Head of caudate nucleus (tissue), 42 donors: ENCODE results near the gene ROCK1.
"Not testable (repeated sequence)": the region's sequence is repeated elsewhere in the genome, so short reads cannot be mapped to it uniquely, and the experiment has no call there.

ENCODE experiments used
- DNase-seq, 42 donors: peaks; one replicate each; pipeline versions ENCODE4 v3.0.0 to v3.0.0-alpha.2; 2020 to 2021; ENCODE audit warnings: mixed read lengths in 7 of 42
- intact Hi-C: fragments of 100-400 bp; cut with DNase I; formaldehyde crosslinking; loops from one replicate; pipeline ENCODE4 v1.15.0; 2022

ROCK1 gene

GRCh38 chr18:21069468-21069867 lies 42.1 kb downstream of the ROCK1 start:
- no peak for DNase-seq
- intact Hi-C loops, result no loop called here

- intact Hi-C loops, result no loop called here
- DNase-seq, result no peak
Observed at GRCh38 chr18:21064347-21064746, 47.3 kb downstream of the ROCK1 start.

DNA sequence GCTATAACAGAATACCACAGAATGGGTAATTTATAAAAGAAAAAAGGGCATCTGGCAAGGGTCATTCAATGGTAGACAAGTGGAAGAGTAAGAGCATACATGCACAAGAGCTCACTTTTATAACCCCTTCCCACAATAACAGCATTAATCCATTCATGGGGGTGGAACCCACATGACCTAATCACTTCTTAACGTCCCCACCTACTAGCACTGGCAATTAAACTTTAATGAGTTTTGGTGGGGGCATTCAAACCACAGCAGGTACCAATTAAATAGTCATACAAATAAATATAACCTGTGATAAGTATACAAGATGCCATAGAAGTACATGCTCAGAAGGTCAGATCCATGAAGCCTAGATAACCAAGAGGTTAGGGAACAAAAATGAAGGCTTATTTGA lies 48.6 kb downstream of the ROCK1 start:
- intact Hi-C loops, result no loop called here
- DNase-seq, result no peak

DNA sequence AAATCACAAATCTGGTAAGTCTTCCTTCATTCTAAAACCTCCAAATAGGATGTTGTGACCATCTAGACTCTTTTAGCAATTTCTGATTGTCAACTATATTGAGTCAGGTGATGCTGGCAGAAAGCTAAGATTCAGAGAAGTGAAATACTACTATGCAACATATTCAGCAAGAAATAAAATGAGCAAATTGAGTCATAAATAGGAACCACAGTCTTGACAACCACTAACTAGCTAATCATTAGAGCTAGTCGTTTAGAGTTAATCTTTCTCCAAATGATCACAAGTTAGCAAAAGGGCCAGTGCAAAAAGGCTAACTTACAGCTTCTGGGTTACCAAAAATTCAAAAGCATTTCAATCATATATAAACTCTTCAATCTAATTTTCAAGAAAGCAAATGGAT lies 54.5 kb downstream of the ROCK1 start:
- intact Hi-C loops, result no loop called here
- DNase-seq, result no peak

DNA sequence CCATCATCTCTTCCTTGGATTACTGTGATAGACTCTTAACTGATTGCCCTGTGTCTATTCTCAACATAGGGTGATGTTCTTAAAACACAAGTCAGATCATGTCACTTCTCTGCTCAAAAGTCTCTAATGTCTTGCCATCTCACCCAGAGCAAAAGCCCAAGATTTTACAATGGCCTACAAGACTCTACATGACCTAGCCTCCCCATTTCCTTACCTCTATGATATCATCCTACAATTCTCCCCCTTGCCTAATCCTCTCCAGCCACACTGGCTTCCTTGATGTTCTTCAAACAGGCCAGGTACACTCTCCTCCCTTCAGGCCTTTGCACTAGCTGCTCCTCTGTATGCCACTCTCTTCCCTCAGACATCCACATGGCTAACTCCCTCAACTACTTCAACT lies 55.1 kb downstream of the ROCK1 start:
- intact Hi-C loops, result no loop called here
- DNase-seq, result no peak

DNA sequence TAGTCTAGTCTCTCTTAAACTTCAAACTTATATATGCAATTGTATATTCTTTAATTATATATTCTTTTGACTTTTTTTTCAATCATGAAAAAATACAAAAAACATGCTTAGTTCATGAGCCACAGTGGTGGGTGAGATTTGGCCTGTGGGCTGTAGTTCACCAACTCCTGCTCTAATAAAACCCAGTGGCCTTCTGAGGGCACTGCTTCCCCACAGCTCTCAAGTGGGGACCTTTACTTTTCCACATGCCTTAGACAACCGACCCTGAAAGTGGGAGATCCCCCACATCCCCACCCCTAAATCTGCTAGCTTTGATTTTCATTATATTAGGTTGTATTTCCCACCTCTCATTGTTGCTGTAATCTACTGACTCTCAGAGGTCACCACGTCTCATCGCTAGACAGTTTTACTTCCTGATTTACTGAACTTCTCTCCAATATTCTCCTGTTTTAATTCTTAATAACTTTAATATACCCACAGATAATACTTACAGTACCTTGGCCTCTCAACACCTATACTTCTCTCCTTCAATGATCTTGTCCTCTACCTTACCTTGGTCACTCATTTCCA lies 57.3 kb downstream of the ROCK1 start:
- DNase-seq, result no peak
- intact Hi-C loops, result no loop called here

DNA sequence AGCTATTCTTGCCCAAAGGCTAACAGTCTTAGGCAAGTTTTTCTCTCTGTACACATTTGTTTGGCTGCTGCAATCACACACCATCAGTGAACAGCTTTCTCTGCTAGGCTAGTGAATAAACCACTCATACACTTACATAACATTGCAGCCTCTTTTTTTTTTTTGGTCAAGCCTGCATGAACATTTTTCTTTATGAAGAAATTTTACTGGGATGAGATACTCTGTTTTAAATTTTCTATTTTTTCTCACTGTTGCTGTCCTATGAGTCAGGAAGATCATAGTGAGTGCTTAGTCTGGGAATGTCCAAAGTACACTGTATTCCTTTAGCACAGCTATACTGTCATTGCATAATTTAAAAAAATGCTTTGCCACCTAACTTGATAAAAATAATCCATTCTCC lies 58.5 kb downstream of the ROCK1 start:
- DNase-seq, result peak in 1 of 42 donors; percentile 11
- intact Hi-C loops, result no loop called here

- intact Hi-C loops, result no loop called here
- no peak for DNase-seq
Observed at GRCh38 chr18:21052385-21052784, 59.2 kb downstream of the ROCK1 start.

DNA sequence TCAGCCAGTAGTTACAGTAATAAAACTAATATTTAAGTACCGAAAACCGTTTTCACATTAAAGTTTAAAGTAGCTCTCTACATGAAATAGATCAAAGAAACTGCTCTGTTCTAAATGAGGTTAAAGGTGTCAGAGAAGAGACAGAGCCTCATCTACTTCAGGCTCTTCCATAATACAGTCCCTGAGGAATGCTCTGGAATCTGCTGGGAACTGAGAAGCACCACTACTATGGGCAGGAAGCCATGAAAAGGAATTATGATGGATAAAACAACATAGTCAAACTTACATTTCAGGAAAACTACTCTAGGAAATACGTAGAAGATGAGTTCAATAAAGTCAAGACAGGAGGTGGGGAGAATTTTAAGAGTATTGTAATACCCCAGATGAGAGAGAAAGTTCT lies 60.0 kb downstream of the ROCK1 start:
- intact Hi-C loops, result no loop called here
- no peak for DNase-seq

- DNase-seq, result no peak
- intact Hi-C loops, result no loop called here
Observed at GRCh38 chr18:21049306-21049705, 62.3 kb downstream of the ROCK1 start.

DNA sequence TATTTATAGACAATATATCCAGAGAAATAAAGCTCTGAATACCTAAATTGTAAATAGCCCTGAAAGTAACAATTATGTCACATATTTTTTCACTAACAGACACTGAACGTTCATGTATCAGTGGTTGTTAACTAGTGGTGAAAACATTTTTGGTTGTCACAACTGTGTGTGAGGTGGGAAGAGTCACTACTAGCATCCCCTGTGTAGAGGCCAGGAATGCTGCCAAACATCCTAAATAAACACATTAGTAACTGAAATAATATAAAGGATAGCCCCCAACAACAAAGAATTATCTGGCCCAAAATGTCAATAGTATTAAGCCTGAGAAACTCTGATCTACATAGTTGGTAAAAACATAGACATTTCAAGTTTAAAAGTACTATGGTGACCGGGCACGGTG lies 64.5 kb downstream of the ROCK1 start:
- intact Hi-C loops, result no loop called here

GRCh38 chr18:21040466-21040865 lies 71.1 kb downstream of the ROCK1 start:
- intact Hi-C loops, result no loop called here
- DNase-seq, result no peak

More for the DNA sequence above, 64.5 kb downstream of the ROCK1 start:
- no peak for DNase-seq

DNA sequence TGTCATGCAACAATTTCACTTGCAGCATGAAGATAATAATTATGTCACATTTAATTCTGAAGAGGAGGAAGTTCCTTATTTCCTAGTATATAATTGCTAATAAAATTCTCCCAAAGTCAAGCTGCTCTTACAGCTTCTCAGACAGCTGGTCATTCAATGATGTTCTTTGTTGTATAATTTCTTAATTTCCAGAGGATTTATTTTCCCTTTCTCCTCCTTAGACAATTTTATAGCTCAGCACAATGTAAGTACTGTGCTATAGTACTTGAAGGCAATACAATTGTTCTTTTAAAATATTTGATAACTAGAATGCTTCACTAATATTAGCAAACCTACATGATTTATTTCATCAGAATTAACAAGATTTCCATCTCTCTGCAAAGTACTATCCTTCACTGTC lies 73.4 kb downstream of the ROCK1 start:
- no peak for DNase-seq
- intact Hi-C loops, result no loop called here

- no peak for DNase-seq
- intact Hi-C loops, result no loop called here
Observed at GRCh38 chr18:21031845-21032244, 79.8 kb downstream of the ROCK1 start.

DNA sequence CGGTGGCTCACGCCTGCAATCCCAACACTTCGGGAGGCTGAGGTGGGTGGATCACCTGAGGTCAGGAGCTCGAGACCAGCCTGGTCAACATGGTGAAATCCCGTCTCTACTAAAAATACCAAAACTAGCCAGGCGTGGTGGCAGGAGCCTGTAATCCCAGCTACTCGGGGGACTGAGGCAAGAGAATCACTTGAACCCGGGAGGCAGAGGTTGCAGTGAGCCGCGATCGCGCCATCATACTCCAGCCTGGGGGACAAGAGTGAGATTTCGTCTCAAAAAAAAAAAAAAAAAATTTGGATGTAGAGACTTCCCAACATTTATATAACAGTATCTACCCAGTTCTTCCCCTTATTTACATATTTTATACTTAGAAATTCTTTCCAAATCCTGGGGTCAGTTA lies 93.4 kb downstream of the ROCK1 start:
- DNase-seq, intact Hi-C loops: not testable (repeated sequence)

DNA sequence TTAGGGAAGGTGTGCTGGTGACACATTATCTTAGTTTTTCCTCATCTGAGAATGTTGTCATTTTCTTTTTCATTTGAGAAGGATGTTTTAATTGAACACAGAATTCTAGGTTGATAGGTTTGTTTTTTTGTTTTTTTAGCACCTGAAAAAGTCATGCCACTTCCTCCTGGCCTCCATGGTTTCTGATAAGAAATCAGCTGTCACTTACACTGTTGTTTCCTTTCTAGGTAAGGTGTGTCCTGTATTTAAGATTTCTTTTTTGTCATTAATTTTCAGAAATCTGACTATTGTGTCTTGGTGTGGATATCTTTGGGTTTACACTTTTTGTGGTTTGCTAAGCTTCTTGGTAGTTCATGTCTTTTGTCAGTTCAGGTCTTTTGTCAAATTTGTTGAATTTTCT lies 99.3 kb downstream of the ROCK1 start:
- DNase-seq, result no peak
- intact Hi-C loops, result no loop called here

DNA sequence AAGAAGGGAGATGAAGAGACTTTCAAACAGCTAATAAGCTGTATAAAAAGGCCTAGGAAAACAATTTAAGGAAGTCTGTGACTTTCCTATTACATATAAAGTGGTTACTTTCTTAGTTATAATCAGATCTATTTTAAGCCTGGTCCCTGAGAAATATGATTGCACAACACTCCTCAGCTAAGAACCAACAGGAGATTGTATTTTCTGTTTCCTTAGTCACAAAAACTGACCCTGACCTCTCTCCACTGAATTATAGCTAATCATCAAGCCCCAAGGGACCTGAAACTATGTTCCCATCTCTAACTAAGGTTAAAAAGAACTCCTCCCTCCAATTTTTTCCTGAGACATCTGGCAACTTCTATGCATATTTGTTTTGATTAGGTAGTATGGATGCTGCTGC lies 106.9 kb downstream of the ROCK1 start:
- no peak for DNase-seq
- intact Hi-C loops, result no loop called here

DNA sequence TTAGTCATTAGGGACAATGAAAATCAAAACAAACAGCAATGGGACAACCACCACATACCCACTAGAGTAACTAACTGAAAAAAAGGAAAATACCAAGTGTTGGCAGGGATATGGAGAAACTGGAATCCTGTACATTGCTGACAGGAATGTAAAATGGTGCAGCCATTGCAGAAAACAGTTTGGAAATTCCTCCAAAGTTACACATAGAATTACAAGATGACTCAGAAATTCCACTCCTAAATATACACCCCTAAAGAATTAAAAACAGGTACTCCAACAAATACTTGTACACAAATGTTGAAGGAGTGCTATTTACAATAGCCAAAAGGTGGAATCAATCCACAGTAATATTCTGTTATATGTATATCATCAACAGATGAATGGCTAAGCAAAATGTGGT lies 110.9 kb downstream of the ROCK1 start:
- intact Hi-C loops, result no loop called here

DNA sequence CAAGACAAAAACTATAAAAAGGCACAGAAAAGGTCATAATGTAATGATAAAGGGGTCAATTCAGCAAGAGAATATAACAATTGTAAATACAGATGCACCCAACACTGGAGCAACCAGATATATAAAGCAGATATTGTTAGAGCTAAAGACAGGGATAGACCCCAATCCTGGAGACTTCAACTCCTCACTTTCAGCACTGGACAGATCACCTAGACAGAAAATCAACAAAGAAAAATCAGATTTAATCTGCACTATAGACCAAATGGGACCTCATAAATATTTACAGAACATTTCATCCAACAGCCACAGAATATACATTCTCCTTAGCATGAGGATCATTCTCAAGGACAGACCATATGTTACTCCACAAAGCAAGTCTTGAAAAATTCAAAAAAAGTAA lies 114.2 kb downstream of the ROCK1 start:
- no peak for DNase-seq
- intact Hi-C loops, result no loop called here

More for the DNA sequence above, 110.9 kb downstream of the ROCK1 start:
- DNase-seq, result no peak

- intact Hi-C loops, result no loop called here
- DNase-seq, result no peak
Observed at GRCh38 chr18:20996418-20996817, 115.2 kb downstream of the ROCK1 start.

GRCh38 chr18:20988726-20989125 lies 122.9 kb downstream of the ROCK1 start:
- intact Hi-C loops, result no loop called here
- no peak for DNase-seq

- DNase-seq, result no peak
- intact Hi-C loops, result no loop called here
Observed at GRCh38 chr18:20975077-20975476, 136.5 kb downstream of the ROCK1 start.
